ENCODE results near the gene MUCL3. TPM values are rescaled to one million over a fixed set of nuclear protein-coding genes. Genes with fewer than 3 reads are reported as not detected.

Gene MUCL3
- total RNA-seq, 1 donor from 2014 or later = not detected

DNA sequence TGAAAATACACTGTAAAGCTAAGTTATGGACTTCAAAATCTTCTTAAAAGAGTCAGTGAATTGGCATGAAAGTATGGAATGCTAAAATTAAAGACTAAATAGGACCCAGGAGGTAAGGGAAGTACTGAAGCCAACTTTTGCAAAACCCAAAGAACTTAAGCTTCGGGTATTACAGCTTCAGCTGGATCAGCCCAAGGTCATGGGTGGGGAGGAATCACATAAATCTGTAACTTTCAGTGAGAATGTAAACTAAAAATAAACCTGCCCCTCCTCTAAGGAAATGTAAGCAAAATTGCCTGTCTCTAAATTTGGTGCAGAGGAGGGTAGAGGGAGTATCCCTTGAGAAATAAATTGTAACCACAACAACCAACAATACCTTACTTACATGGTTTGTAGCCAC lies 38.4 kb downstream of the MUCL3 start:
- Mint-ChIP-seq H3K27me3 (ENCODE audit: unreplicated experiment) (peaks cover 47% of the 10 kb centered on the region), H3K27ac (ENCODE audit: unreplicated experiment) (no peak overlapping the region), H3K36me3 (ENCODE audit: unreplicated experiment) (no peaks in the 10 kb centered on the region), H3K4me3 (ENCODE audit: unreplicated experiment) (no peak overlapping the region), H3K4me1 (ENCODE audit: unreplicated experiment) (peaks cover 5% of the 10 kb centered on the region), H3K9me3 (ENCODE audit: unreplicated experiment) (no peaks in the 10 kb centered on the region)
- TF ChIP-seq, protein P1, sequence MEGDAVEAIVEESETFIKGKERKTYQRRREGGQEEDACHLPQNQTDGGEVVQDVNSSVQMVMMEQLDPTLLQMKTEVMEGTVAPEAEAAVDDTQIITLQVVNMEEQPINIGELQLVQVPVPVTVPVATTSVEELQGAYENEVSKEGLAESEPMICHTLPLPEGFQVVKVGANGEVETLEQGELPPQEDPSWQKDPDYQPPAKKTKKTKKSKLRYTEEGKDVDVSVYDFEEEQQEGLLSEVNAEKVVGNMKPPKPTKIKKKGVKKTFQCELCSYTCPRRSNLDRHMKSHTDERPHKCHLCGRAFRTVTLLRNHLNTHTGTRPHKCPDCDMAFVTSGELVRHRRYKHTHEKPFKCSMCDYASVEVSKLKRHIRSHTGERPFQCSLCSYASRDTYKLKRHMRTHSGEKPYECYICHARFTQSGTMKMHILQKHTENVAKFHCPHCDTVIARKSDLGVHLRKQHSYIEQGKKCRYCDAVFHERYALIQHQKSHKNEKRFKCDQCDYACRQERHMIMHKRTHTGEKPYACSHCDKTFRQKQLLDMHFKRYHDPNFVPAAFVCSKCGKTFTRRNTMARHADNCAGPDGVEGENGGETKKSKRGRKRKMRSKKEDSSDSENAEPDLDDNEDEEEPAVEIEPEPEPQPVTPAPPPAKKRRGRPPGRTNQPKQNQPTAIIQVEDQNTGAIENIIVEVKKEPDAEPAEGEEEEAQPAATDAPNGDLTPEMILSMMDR (IDR thresholded peaks at IDR 0.05) = no peak
- no peak for DNase-seq (ENCODE audit: extremely low spot score, unreplicated experiment)

DNA sequence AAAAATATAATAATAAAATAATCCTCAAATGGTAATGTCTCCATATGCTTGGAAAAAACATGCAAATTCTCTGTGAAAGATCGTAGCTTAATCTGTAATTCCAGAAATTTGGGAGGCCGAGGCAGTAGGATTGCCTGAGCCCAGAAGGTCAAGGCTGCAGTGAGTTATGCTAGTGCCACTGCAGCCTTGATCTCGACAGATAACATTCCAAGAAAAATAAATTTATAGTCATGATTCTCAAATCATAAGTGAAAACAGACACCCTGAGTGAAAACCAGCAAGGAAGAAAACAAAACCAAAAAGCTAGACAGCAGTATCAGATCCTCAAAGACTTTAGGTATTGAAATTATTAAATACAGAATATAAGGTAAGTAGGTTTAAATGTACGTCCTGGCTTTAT lies 38.9 kb downstream of the MUCL3 start:
- TF ChIP-seq, protein P1 (IDR thresholded peaks at IDR 0.05) = no peak
- DNase-seq (ENCODE audit: extremely low spot score, unreplicated experiment) = no peak
- H3K4me3 Mint-ChIP-seq (ENCODE audit: unreplicated experiment) = no peak overlapping the region
- H3K36me3 Mint-ChIP-seq (ENCODE audit: unreplicated experiment) = no peaks in the 10 kb centered on the region
- peaks cover 42% of the 10 kb centered on the region for H3K27me3 Mint-ChIP-seq (ENCODE audit: unreplicated experiment)
- H3K4me1 Mint-ChIP-seq (ENCODE audit: unreplicated experiment) = peaks cover 5% of the 10 kb centered on the region
- H3K27ac Mint-ChIP-seq (ENCODE audit: unreplicated experiment) = no peak overlapping the region
- H3K9me3 Mint-ChIP-seq (ENCODE audit: unreplicated experiment) = no peaks in the 10 kb centered on the region

DNA sequence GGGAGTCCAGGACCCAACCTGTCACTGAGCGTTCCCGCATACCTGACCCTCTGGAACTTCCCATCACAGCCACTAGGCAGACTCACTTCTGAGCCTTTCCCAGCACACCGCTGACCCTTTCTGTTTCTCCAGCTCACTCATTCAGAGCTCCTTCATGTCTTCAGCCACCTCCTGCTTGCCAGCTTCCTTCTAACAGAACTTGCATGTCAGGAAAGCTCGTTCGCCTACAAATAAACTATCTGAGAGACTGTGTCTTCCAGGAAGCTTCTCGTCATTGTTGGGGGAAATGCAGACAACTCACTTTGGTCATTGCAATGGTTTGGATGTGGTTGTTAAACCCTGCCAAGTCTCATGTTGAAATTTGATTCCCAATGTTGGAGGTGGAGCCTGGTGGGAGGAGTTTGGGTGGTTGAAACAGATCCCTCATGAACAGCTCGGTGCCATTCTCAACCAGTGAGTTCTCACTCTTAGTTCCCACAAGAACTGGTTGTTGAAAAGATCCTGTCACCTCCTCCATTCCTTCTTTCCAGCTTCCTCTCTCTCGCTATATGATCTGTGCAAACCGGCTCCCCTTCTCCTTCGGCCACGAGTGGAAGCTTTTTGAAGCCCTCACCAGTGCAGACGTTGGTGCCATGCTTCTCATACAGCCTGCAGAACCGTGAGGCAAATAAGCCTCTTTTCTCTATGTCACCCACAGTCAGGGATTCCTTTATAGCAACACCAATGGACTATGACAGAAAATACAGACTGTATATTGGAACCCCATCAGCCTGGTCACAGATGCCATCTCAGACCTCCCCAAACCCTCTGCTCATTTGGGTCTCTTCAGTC lies 41.4 kb downstream of the MUCL3 start:
- TF ChIP-seq, protein P1 (IDR thresholded peaks at IDR 0.05) = no peak
- Mint-ChIP-seq H3K27ac (ENCODE audit: unreplicated experiment) (no peak overlapping the region), H3K9me3 (ENCODE audit: unreplicated experiment) (no peaks in the 10 kb centered on the region), H3K4me1 (ENCODE audit: unreplicated experiment) (peaks cover 5% of the 10 kb centered on the region), H3K27me3 (ENCODE audit: unreplicated experiment) (peaks cover 42% of the 10 kb centered on the region), H3K4me3 (ENCODE audit: unreplicated experiment) (no peak overlapping the region), H3K36me3 (ENCODE audit: unreplicated experiment) (no peaks in the 10 kb centered on the region)
- no peak for DNase-seq (ENCODE audit: extremely low spot score, unreplicated experiment)

DNA sequence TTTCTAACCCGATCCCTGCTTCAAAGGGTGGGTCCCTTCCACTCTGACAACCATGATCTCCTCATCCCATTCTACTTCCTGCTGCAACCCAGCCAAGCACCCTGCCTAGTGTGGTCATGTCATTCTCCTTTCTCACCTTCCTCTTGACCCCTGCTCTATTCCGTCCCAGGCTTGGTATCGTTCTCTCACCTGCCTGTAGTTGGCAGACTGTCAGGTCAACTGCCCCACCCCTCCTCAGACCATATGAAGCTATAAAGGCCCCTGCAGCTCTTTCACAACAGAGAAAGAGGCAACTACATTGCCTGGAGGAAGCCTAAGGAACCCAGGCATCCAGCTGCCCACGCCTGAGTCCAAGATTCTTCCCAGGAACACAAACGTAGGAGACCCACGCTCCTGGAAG lies 42.7 kb downstream of the MUCL3 start, which contains the start of gene MUC21:
Gene MUC21 (plus strand): TSS at position 280 of the 400 bp plus-strand sequence. CDS start 241 bp downstream, outside the sequence.
- Mint-ChIP-seq H3K27me3 (ENCODE audit: unreplicated experiment) (peaks cover 34% of the 10 kb centered on the region), H3K9me3 (ENCODE audit: unreplicated experiment) (no peaks in the 10 kb centered on the region), H3K4me3 (ENCODE audit: unreplicated experiment) (no peak within 1 kb of the TSS), H3K36me3 (ENCODE audit: unreplicated experiment) (no peaks in the 10 kb centered on the region), H3K27ac (ENCODE audit: unreplicated experiment) (no peak within 1 kb of the TSS), H3K4me1 (ENCODE audit: unreplicated experiment) (peaks cover 5% of the 10 kb centered on the region)
- TF ChIP-seq, protein P1 (IDR thresholded peaks at IDR 0.05) = no peak
- DNase-seq (ENCODE audit: extremely low spot score, unreplicated experiment) = no peak

DNA sequence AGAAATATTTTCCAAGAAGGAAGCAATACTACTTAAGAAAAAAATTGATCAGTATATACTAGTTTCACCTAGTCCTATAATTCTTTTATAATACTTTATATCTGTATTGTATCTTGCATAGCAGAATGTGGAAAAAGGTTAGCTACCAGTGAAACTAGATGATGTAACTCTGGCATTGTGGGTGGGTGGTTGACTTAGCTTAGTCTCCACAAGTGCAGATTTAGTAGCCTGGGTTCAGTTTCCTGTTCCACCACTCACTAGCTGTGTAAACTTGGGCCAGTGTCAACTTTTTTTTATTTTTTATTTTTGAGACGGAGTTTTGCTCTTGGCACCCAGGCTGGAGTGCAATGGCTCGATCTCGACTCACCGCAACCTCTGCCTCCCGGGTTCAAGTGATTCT lies 44.7 kb downstream of the MUCL3 start:
- DNase-seq (ENCODE audit: extremely low spot score, unreplicated experiment) = no peak
- H3K27ac Mint-ChIP-seq (ENCODE audit: unreplicated experiment) = no peak overlapping the region
- peaks cover 26% of the 10 kb centered on the region for H3K27me3 Mint-ChIP-seq (ENCODE audit: unreplicated experiment)
- TF ChIP-seq, protein P1 (IDR thresholded peaks at IDR 0.05) = no peak
- H3K4me1 Mint-ChIP-seq (ENCODE audit: unreplicated experiment) = peaks cover 5% of the 10 kb centered on the region
- no peaks in the 10 kb centered on the region for H3K9me3 Mint-ChIP-seq (ENCODE audit: unreplicated experiment)
- no peaks in the 10 kb centered on the region for H3K36me3 Mint-ChIP-seq (ENCODE audit: unreplicated experiment)
- no peak overlapping the region for H3K4me3 Mint-ChIP-seq (ENCODE audit: unreplicated experiment)
